GM21529 (cell line): Measurements from ENCODE around the gene PCCA.

Source experiments
- ATAC-seq: cut with Tn5 transposase; IDR thresholded peaks from one replicate; pipeline ENCODE4 v1.9.1; 2021; ENCODE audit not compliant: unreplicated experiment

The PCCA gene

GRCh38 chr13:100536643-100537180 lies 447.8 kb downstream of the PCCA start:
- ATAC-seq: no peak

GRCh38 chr13:100537486-100537885 lies 448.6 kb downstream of the PCCA start:
- no peak for ATAC-seq

GRCh38 chr13:100537951-100538462 lies 449.1 kb downstream of the PCCA start:
- no peak for ATAC-seq

GRCh38 chr13:100540621-100541020 lies 451.7 kb downstream of the PCCA start:
- ATAC-seq: no peak

GRCh38 chr13:100541897-100542825 lies 453.3 kb downstream of the PCCA start:
- no peak for ATAC-seq

- ATAC-seq: peak; percentile 94
These were observed 453.9 kb downstream of the PCCA start for GRCh38 chr13:100542826-100543156.

GRCh38 chr13:100543872-100544602 lies 455.1 kb downstream of the PCCA start:
- ATAC-seq: no peak

- ATAC-seq: no peak
These were observed 456.2 kb downstream of the PCCA start for GRCh38 chr13:100544866-100545683.

GRCh38 chr13:100545684-100546061 lies 456.8 kb downstream of the PCCA start:
- ATAC-seq: no peak

- no peak for ATAC-seq
These were observed 458.0 kb downstream of the PCCA start for GRCh38 chr13:100546713-100547405.

- ATAC-seq: no peak
These were observed 458.9 kb downstream of the PCCA start for GRCh38 chr13:100547791-100548201.

- no peak for ATAC-seq
These were observed 460.4 kb downstream of the PCCA start for GRCh38 chr13:100549316-100549715.

- no peak for ATAC-seq
These were observed 463.9 kb downstream of the PCCA start for GRCh38 chr13:100552755-100553154.

GRCh38 chr13:100559886-100560285 lies 471.0 kb downstream of the PCCA start:
- no peak for ATAC-seq

- no peak for ATAC-seq
These were observed 471.7 kb downstream of the PCCA start for GRCh38 chr13:100560498-100561157.

- no peak for ATAC-seq
These were observed 472.2 kb downstream of the PCCA start for GRCh38 chr13:100561158-100561499.

GRCh38 chr13:100561599-100562204 lies 472.8 kb downstream of the PCCA start:
- no peak for ATAC-seq

- no peak for ATAC-seq
These were observed 474.9 kb downstream of the PCCA start for GRCh38 chr13:100563779-100564178.

- no peak for ATAC-seq
These were observed 475.7 kb downstream of the PCCA start for GRCh38 chr13:100564444-100565223.
